Activated T-helper 1 cell treated with anti-CD3 and anti-CD28 coated beads, Interleukin-12 subunit alpha, Interleukin-12 subunit beta, Interleukin-2, Interleukin-4 antibody, amounts not matched to agents 30 ng/mL and 10 ng/mL and 1 ng/mL, durations not matched to agents 14 hours and 24 hours and 36 hours (primary cell): ENCODE measurements around the gene JCAD. TPM values are rescaled to one million over a fixed set of nuclear protein-coding genes. Genes with fewer than 3 reads are reported as not detected.
"Not testable (repeated sequence)": the region's sequence is repeated elsewhere in the genome, so short reads cannot be mapped to it uniquely, and the experiment has no call there.

Experiments used
- DNase-seq: peaks from one replicate; pipeline ENCODE4 v3.0.0; 2021; ENCODE audit warnings: low spot score
- H3K27ac Mint-ChIP-seq: one replicate; pipeline ENCODE4 v1.8.0; 2021; ENCODE audit warnings: mild to moderate bottlenecking, mixed read lengths
- H3K27me3 Mint-ChIP-seq: one replicate; pipeline ENCODE4 v1.8.0; 2022; ENCODE audit warnings: mild to moderate bottlenecking, moderate library complexity, mixed read lengths; ENCODE audit not compliant: insufficient read depth
- H3K36me3 Mint-ChIP-seq: one replicate; pipeline ENCODE4 v1.8.0; 2021; ENCODE audit warnings: low read depth, mixed read lengths
- H3K4me1 Mint-ChIP-seq: one replicate; pipeline ENCODE4 v1.8.0; 2021; ENCODE audit warnings: low read depth, mixed read lengths
- H3K4me3 Mint-ChIP-seq: one replicate; pipeline ENCODE4 v1.8.0; 2021; ENCODE audit warnings: mild to moderate bottlenecking, moderate library complexity, mixed read lengths
- H3K9me3 Mint-ChIP-seq: one replicate; pipeline ENCODE4 v1.8.0; 2021; ENCODE audit warnings: mixed read lengths
- intact Hi-C: fragments of 100-400 bp; cut with micrococcal nuclease; formaldehyde crosslinking; loops from one replicate; pipeline ENCODE4 v1.15.1; 2024
- total RNA-seq: library from RNA; stranded (reverse); gene quantifications from 2 replicates; pipeline ENCODE4 v1.2.3, GENCODE V29; 2022

JCAD gene
- total RNA-seq, 1 donor from 2014 or later: 0.31 TPM

- intact Hi-C loops: loop anchor here (1.0 to 10.0 kb wide), 12 partner anchors 10 to 1495 kb away; partner anchors contain the start of genes MTPAP and WAC
- Mint-ChIP-seq H3K4me3 (peak overlapping the region; percentile 73), H3K27me3 (peaks cover 22% of the 10 kb centered on the region), H3K9me3 (no peaks in the 10 kb centered on the region), H3K27ac (peak overlapping the region; percentile 93), H3K36me3 (peaks cover 4% of the 10 kb centered on the region), H3K4me1 (peaks cover 45% of the 10 kb centered on the region)
- DNase-seq: peak; percentile 93
These were observed 32.1 kb downstream of the JCAD start for GRCh38 chr10:30027057-30028005.

DNA sequence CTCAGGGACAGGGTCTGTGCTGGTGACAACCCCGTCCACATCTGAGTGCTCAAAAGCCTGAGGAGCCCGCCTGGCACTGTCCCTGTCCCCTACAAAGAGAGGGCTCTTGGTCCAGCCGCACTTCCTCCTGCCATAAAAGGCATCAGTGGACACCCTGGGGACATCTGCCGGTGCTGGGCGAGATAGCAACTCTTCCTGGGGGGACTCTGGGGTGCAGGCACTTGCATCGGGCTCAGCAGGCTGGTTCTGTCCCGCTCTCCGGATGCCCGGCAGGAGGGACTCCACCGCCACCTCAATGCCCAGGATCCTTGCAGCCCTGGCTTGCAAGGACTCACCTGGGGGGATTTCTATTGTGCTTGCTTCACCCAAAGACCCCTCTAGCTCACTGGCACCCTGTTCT, 32.8 kb downstream of the JCAD start:
- no peaks in the 10 kb centered on the region for H3K9me3 Mint-ChIP-seq
- no peak for DNase-seq
- H3K4me1 Mint-ChIP-seq: peaks cover 41% of the 10 kb centered on the region
- no peak overlapping the region for H3K27ac Mint-ChIP-seq
- H3K36me3 Mint-ChIP-seq: peaks cover 4% of the 10 kb centered on the region
- peaks cover 26% of the 10 kb centered on the region for H3K27me3 Mint-ChIP-seq
- intact Hi-C loops: loop anchor here (2.0 to 10.0 kb wide), 6 partner anchors 22 to 1494 kb away; partner anchors contain the start of genes MTPAP and WAC
- H3K4me3 Mint-ChIP-seq: peak overlapping the region; percentile 73

GRCh38 chr10:30026080-30026479, 33.3 kb downstream of the JCAD start:
- no peak overlapping the region for H3K27ac Mint-ChIP-seq
- peaks cover 41% of the 10 kb centered on the region for H3K4me1 Mint-ChIP-seq

DNA sequence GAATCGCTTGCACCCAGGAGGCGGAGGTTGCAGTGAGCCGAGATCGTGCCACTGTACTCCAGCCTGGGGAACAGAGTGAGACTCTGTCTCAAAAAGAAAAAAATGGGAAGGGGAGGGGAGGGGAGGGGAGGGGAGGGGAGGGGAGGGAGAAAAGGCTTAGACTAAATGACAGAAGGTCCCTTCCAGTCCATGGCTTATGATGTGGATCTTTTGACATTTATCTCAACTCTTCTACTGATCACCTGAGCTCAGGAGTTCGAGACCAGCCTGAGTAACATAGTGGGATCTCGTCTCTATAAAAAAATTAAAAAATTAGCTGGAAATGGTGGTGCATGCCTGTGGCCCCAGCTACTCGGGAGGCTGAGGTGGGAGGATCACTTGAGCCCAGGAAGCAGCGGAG, 34.0 kb downstream of the JCAD start:
- H3K27ac Mint-ChIP-seq, H3K9me3 Mint-ChIP-seq, H3K4me3 Mint-ChIP-seq, DNase-seq, H3K36me3 Mint-ChIP-seq: not testable (repeated sequence)
- intact Hi-C loops: loop anchor here (5.0 to 10.0 kb wide), 3 partner anchors 322 to 1493 kb away; partner anchors contain the start of genes MTPAP and WAC
- Mint-ChIP-seq H3K4me1 (peaks cover 41% of the 10 kb centered on the region), H3K27me3 (peaks cover 27% of the 10 kb centered on the region)

More at GRCh38 chr10:30026080-30026479, 33.3 kb downstream of the JCAD start:
- H3K36me3 Mint-ChIP-seq: peaks cover 4% of the 10 kb centered on the region
- intact Hi-C loops: loop anchor here (2.0 to 10.0 kb wide), 6 partner anchors 23 to 1494 kb away; partner anchors contain the start of genes MTPAP and WAC
- H3K27me3 Mint-ChIP-seq: peaks cover 26% of the 10 kb centered on the region
- no peak for DNase-seq
- H3K4me3 Mint-ChIP-seq: no peak overlapping the region
- H3K9me3 Mint-ChIP-seq: no peaks in the 10 kb centered on the region

- peaks cover 31% of the 10 kb centered on the region for H3K4me1 Mint-ChIP-seq
- H3K36me3 Mint-ChIP-seq: no peaks in the 10 kb centered on the region
- DNase-seq: no peak
- no peak overlapping the region for H3K27ac Mint-ChIP-seq
- H3K27me3 Mint-ChIP-seq: peaks cover 37% of the 10 kb centered on the region
- H3K4me3 Mint-ChIP-seq: no peak overlapping the region
- intact Hi-C loops: loop anchor here (10.0 kb wide), 1 partner anchor 482 kb away; no protein-coding TSS in a partner anchor
- H3K9me3 Mint-ChIP-seq: no peaks in the 10 kb centered on the region
These were observed 36.8 kb downstream of the JCAD start for GRCh38 chr10:30022590-30022989.

GRCh38 chr10:30019468-30019867, 39.9 kb downstream of the JCAD start:
- intact Hi-C loops: no loop called here
- H3K27ac Mint-ChIP-seq: no peak overlapping the region
- peaks cover 44% of the 10 kb centered on the region for H3K27me3 Mint-ChIP-seq
- H3K4me3 Mint-ChIP-seq: no peak overlapping the region
- no peak for DNase-seq
- H3K4me1 Mint-ChIP-seq: peaks cover 16% of the 10 kb centered on the region
- no peaks in the 10 kb centered on the region for H3K36me3 Mint-ChIP-seq
- no peaks in the 10 kb centered on the region for H3K9me3 Mint-ChIP-seq

GRCh38 chr10:30018496-30018895, 40.9 kb downstream of the JCAD start:
- peaks cover 16% of the 10 kb centered on the region for H3K4me1 Mint-ChIP-seq
- peaks cover 48% of the 10 kb centered on the region for H3K27me3 Mint-ChIP-seq
- no peak overlapping the region for H3K27ac Mint-ChIP-seq
- intact Hi-C loops: no loop called here
- no peaks in the 10 kb centered on the region for H3K9me3 Mint-ChIP-seq
- H3K4me3 Mint-ChIP-seq: no peak overlapping the region
- H3K36me3 Mint-ChIP-seq: no peaks in the 10 kb centered on the region
- DNase-seq: no peak

GRCh38 chr10:30017966-30018365, 41.4 kb downstream of the JCAD start:
- Mint-ChIP-seq H3K4me1 (peaks cover 16% of the 10 kb centered on the region), H3K36me3 (no peaks in the 10 kb centered on the region), H3K27ac (no peak overlapping the region), H3K27me3 (peaks cover 48% of the 10 kb centered on the region), H3K9me3 (no peaks in the 10 kb centered on the region), H3K4me3 (no peak overlapping the region)
- intact Hi-C loops: loop anchor here (1.0 kb wide), 1 partner anchor 9 kb away; no protein-coding TSS in a partner anchor
- no peak for DNase-seq

DNA sequence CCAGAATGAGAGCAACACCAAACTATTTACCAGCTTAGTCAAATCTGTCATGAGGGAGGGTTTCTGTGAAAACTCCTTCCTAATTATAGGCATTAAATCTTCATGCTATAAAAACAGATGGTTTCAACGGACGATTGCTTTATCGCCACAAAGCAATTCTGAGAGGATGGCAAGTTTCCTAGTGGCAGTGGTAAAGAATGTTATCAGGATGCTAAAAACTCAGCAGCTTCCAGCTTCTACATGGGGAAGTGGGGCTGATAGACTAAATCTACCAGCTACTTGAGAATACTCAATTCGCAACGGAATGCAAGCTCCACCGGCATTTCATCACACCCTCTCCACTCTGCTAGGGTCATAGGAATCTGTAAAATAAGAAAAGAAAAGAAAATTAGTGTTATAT, 41.8 kb downstream of the JCAD start:
- H3K27me3 Mint-ChIP-seq: peaks cover 48% of the 10 kb centered on the region
- DNase-seq: no peak
- H3K27ac Mint-ChIP-seq: no peak overlapping the region
- H3K4me3 Mint-ChIP-seq: no peak overlapping the region
- H3K4me1 Mint-ChIP-seq: peaks cover 16% of the 10 kb centered on the region
- intact Hi-C loops: loop anchor here (1.0 kb wide), 1 partner anchor 10 kb away; no protein-coding TSS in a partner anchor
- no peaks in the 10 kb centered on the region for H3K9me3 Mint-ChIP-seq
- H3K36me3 Mint-ChIP-seq: no peaks in the 10 kb centered on the region

DNA sequence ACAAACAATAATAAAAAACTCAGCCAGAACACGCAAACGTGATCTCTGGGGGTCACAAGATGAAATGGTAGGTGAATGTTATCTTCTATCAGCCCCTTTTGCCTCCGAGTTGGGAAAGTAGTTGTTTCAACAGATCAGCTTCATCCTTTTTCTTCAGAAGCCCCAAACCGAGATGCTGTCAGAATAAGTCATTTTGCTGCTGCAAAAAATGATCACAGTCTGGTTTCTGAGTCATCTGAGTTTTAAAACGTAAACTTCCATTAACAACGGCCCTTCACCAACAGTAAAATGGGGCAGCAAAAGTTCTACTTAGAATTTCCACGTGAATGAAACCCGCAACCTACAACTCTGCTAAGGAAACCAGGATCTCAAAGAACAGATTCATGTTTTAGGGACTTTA, 44.9 kb downstream of the JCAD start:
- Mint-ChIP-seq H3K4me3 (no peak overlapping the region), H3K27me3 (peaks cover 41% of the 10 kb centered on the region), H3K27ac (no peak overlapping the region), H3K9me3 (no peaks in the 10 kb centered on the region), H3K4me1 (peaks cover 16% of the 10 kb centered on the region), H3K36me3 (no peaks in the 10 kb centered on the region)
- no peak for DNase-seq
- intact Hi-C loops: no loop called here

GRCh38 chr10:30013757-30014156, 45.6 kb downstream of the JCAD start:
- Mint-ChIP-seq H3K27me3 (peaks cover 35% of the 10 kb centered on the region), H3K4me3 (no peak overlapping the region), H3K9me3 (no peaks in the 10 kb centered on the region), H3K4me1 (peaks cover 19% of the 10 kb centered on the region), H3K36me3 (no peaks in the 10 kb centered on the region), H3K27ac (peak overlapping the region; percentile 67)
- intact Hi-C loops: no loop called here
- DNase-seq: no peak

- intact Hi-C loops: no loop called here
- H3K4me3 Mint-ChIP-seq: no peak overlapping the region
- peaks cover 21% of the 10 kb centered on the region for H3K27me3 Mint-ChIP-seq
- H3K4me1 Mint-ChIP-seq: peaks cover 20% of the 10 kb centered on the region
- no peaks in the 10 kb centered on the region for H3K36me3 Mint-ChIP-seq
- H3K9me3 Mint-ChIP-seq: no peaks in the 10 kb centered on the region
- H3K27ac Mint-ChIP-seq: no peak overlapping the region
- no peak for DNase-seq
These were observed 47.3 kb downstream of the JCAD start for GRCh38 chr10:30011956-30012647.
